ENCODE measurements around the gene FOXO6.

The FOXO6 gene

DNA sequence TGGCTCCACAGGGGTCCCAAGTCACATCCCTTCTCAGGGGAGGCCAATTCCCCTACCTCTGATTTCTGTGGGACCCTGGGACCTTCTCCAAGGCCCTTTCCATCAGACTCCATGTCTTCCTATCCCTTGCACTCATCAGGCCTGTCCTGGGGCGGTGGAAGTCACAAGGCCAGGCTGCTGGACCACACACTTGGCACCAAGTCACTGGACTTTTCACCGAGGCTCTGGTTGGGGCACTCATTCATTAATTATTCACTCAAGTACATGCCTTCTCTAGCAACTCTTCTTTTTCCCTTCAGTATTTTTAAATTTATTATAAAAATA is 11.2 kb upstream of the FOXO6 start:
- no peak for DNase-seq (ENCODE audit: low read depth in 1 of 2, low spot score in 1 of 2)

DNA sequence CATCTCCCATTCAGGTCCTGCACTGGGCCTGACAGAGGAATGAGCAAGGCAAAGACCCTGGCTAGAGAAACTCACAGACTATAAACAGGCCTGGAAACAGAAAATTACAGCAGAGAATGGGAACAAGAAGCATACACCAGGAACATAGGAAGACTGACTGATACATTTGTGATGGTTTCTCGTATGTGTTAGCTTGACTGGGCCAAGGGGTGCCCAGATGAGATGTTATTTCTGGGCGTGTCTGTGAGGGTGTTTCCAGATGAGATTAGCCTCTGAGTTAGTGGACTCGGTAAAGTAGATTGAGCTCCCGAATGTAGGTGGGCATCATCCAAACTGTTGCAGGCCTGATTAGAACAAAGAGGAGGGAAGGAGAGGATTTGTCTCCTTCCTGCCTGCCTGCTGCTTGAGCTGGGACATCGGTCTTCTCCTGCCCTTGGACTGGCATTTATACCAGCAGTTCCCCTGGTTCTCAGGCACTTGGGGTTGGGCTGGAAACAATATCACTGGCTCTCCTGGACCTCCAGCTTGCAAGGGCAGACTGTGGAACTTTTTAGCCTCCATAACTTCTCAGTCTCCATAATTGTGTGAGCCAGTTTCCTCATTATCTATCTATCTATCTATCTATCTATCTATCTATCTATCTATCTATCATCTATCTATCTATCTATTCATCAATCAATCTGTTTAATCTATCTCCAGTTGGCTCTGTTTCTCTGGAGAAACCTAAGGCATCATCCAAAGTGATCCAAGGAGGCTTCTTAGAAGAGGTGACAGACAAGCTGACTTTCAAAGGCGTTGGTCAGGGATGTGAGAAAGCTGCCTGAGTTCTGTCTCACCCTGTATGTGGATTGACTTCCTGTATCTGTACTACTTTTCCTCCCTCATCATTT is 9.7 kb upstream of the FOXO6 start:
- DNase-seq (ENCODE audit: low read depth in 1 of 2, low spot score in 1 of 2) = no peak

DNA sequence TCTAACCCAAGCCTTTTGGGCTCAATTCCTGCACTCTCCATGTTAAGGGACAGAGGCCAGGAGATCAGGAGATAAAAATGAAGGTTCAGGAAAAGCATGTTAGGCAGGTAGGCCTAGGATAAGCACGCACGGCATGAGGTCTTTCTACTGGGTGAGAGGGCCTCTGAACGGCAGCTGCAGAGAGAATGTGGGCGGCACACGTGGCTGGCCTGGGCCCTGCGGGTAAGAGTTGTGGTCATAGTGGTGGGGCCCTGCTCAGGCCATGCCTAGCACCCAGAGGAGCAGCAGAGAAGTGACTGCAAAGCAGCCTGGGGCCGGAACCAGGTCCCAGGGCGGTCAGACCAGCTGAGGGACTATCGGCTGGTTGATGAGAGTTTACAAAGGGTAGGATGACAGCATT is 7.5 kb upstream of the FOXO6 start:
- no peak for DNase-seq (ENCODE audit: low read depth in 1 of 2, low spot score in 1 of 2)

DNA sequence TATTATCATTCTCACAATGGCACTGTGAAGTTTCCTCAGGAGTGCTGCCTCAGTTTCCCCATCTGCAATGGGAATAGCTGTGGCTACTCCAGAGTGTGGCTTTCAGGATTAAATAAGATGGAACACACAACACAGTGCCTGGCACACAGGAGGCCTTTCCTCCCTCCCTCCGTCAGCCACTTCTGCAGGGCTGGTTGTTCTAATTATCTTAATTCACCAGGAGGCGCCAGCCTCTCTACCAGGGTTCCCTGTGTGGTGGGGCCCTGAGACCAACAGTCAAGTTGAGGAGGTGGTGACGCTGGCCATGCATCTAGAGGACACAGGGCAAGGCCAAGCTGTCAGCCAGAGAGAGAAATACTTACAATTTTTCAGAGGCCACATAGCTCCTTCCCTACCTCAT is 6.3 kb upstream of the FOXO6 start:
- DNase-seq (ENCODE audit: low read depth in 1 of 2, low spot score in 1 of 2) = no peak

GRCh38 chr1:41355356-41355755 is 5.9 kb upstream of the FOXO6 start:
- no peak for DNase-seq (ENCODE audit: low read depth in 1 of 2, low spot score in 1 of 2)

- DNase-seq (ENCODE audit: low read depth in 1 of 2, low spot score in 1 of 2) = no peak
Measured at GRCh38 chr1:41355761-41356160, 5.5 kb upstream of the FOXO6 start.

- no peak for DNase-seq (ENCODE audit: low read depth in 1 of 2, low spot score in 1 of 2)
Measured at GRCh38 chr1:41356752-41357151, 4.5 kb upstream of the FOXO6 start.

DNA sequence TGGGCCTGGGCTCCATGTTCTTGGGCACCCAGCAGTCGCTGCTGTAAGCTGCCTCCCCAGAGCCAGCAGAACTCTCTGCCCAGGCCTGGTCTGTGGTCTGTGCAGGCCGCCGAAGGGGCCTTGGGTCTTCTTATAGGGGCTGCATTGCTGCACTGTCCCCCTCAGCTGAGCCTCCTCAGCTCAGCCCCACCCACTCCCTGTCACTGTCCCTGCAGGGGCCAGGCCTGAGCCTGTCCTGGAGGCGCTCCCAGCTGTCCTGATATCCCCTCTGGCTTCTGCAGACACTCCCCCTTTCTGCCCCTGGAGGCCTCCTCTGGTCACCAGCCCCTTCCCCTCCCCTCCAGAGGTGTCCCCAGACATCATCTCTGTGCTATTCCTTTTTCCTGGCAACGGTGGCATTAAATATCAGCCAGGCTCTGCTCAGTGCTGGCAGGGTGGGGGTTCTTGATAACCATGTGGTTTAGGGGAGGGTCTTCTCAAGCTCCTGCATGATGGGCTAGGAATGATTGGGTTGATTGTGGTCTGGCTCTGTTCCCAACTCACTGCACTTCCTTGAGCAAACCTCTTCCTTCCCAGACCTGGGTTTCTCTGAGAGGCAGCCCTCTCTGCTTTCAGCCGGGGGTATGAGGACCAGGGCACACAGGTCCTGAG is 3.7 kb upstream of the FOXO6 start:
- DNase-seq (ENCODE audit: low read depth in 1 of 2, low spot score in 1 of 2) = no peak

GRCh38 chr1:41358131-41359021 is 2.9 kb upstream of the FOXO6 start:
- DNase-seq (ENCODE audit: low read depth in 1 of 2, low spot score in 1 of 2) = no peak

DNA sequence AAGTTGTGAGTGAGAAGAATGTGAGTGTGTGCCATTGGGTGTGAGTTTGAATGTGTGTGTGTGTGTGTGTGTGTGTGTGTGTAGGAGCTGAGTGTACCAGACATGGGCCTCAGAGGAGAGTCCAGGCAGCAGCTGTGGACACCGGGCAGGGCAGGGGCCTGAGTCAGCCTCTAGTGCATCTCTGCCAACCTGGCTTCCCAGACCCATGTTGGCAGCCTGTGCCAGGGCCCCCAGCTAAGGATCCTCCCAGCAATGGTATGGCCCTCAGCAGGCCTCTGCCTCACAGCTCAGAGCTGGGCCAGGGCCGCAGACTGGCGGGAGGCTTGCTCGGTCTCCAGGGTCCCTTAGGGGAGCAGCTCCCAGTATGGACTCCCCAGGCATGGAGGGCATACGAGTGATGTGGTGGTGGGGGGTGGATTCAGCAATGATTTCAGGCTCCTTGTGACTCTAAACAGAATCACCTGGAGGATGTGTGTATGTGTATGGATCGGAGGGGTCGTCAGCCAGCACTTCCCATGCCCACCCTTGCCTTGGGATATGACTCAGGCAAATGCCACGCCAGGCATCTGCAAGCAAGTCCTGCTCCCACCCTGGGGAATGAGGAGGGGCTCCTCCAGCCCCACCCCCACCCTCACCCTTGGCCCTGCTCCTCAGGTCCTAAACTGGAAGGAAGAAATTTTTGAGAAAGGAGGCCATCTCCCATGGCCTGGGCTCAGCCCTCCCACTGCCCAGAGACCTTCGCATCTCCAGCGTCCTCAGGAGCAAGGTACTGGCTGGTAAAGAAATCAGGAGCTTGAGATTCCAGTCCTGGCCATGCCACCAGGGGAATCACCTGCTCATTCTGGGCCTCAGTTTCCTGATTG is 1.8 kb upstream of the FOXO6 start:
- DNase-seq (ENCODE audit: low read depth in 1 of 2, low spot score in 1 of 2) = no peak

GRCh38 chr1:41360074-41360785 is 1.0 kb upstream of the FOXO6 start:
- DNase-seq (ENCODE audit: low read depth in 1 of 2, low spot score in 1 of 2) = no peak

- DNase-seq (ENCODE audit: low read depth in 1 of 2, low spot score in 1 of 2) = no peak
Measured at GRCh38 chr1:41361495-41362356, 492 bp downstream of the FOXO6 start.

- no peak for DNase-seq (ENCODE audit: low read depth in 1 of 2, low spot score in 1 of 2)
Measured at GRCh38 chr1:41362357-41362721, 1.1 kb downstream of the FOXO6 start.

GRCh38 chr1:41362749-41363590 is 1.7 kb downstream of the FOXO6 start:
- DNase-seq (ENCODE audit: low read depth in 1 of 2, low spot score in 1 of 2) = no peak

- DNase-seq (ENCODE audit: low read depth in 1 of 2, low spot score in 1 of 2) = no peak
Measured at GRCh38 chr1:41363591-41364320, 2.5 kb downstream of the FOXO6 start.

DNA sequence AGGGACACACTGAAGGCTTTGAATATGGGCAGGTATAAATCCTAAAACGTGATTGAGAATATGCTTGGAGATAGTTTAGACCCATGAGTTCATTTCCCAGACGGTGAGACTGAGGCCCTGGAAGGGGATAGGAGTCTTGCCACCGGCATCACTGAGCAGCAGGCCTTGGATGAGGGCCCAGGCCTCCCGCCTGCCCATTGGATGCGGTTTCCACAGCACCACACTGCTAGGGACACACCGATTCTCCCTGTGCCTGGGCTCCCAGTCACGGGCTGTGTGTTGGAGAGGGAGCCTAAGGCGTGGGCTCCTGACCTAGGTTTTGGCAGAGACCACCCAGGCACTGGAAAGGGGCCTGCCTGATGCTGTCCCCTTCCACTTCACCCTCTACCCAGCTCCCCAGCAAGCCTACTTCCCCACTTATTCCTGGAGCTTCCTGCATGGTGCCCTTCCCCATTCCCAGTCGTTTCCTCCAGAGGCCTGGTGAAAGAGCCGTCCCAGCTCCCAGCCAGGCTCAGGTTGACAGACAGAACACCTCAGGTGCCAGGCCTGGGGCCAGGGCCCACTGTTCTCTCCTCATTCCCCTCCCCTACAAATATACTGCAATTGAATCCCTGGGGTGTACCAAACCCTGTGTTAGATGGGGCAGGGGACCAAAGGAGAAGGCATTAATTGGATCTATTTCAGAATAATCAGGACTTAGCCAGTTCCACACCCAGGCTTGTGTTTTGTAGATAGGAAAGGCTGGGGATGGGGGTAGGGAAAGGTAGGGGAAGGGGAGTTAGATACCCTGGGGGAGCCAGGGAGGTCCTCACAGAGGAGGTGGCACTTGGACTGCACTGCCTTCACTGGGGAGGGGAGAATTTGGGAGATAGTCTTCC is 3.4 kb downstream of the FOXO6 start:
- no peak for DNase-seq (ENCODE audit: low read depth in 1 of 2, low spot score in 1 of 2)

DNA sequence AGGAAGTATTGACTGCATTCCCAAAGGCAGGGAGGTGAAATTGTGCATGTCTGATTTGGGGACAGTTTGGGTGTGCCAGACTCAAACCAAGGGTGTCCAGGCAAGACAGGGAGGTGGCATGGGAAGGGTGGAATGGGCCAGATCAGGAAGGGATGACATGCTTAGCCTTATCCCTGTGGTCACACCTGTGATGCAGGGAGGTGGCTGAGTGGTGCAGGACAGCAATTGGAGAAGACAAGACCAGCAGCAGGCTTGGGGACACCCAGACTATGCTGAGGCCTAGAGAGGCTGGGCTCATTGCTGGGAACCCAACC is 4.0 kb downstream of the FOXO6 start:
- no peak for DNase-seq (ENCODE audit: low read depth in 1 of 2, low spot score in 1 of 2)

Data from activated T-helper 1 cell treated with anti-CD3 and anti-CD28 coated beads, Interleukin-2, amount 50 U/mL, for 16 hours (primary cell).